ENCODE data around the gene NAXD. TPM values are rescaled to one million over a fixed set of nuclear protein-coding genes. Genes with fewer than 3 reads are reported as not detected.

Gene NAXD
- total RNA-seq, 1 experiment from 2014 or later, result 27.7 TPM

- POLR2A ChIA-PET, result interaction anchor here (1.5 kb wide), 1 partner anchor 31 kb away, joined by 4 read pairs; no protein-coding TSS in a partner anchor
- H3K4me1 Mint-ChIP-seq (ENCODE audit: insufficient read depth, unreplicated experiment), result no peaks in the 10 kb centered on the region
- no peaks in the 10 kb centered on the region for H3K27me3 Mint-ChIP-seq (ENCODE audit: insufficient read depth, unreplicated experiment)
- TF ChIP-seq CTCF (IDR thresholded peaks at IDR 0.05; ENCODE audit: unreplicated experiment), result no peak
- H3K4me3 Mint-ChIP-seq (ENCODE audit: unreplicated experiment), result no peak overlapping the region
- CTCF ChIA-PET, result interaction anchor here (1.1 to 4.5 kb wide), 4 partner anchors 12 to 137 kb away, joined by 3 to 13 read pairs (median 10); no protein-coding TSS in a partner anchor
- H3K36me3 Mint-ChIP-seq (ENCODE audit: insufficient read depth, unreplicated experiment), result peaks cover 75% of the 10 kb centered on the region
- H3K9me3 Mint-ChIP-seq (ENCODE audit: unreplicated experiment), result no peaks in the 10 kb centered on the region
- no TSS peak for BruUV-seq (replicated peaks)
- peak; percentile 38 for DNase-seq (ENCODE audit: unreplicated experiment)
- intact Hi-C loops (cut with micrococcal nuclease), result no loop called here
- no peak overlapping the region for H3K27ac Mint-ChIP-seq (ENCODE audit: low read depth, unreplicated experiment)
Measured at GRCh38 chr13:110680852-110681251, 65.5 kb downstream of the NAXD start.

- CTCF ChIA-PET, result interaction anchor here (0.5 to 4.5 kb wide), 10 partner anchors 9 to 139 kb away, joined by 3 to 13 read pairs (median 6); no protein-coding TSS in a partner anchor
- H3K4me1 Mint-ChIP-seq (ENCODE audit: insufficient read depth, unreplicated experiment), result no peaks in the 10 kb centered on the region
- no peak for TF ChIP-seq CTCF (IDR thresholded peaks at IDR 0.05; ENCODE audit: unreplicated experiment)
- no TSS peak for BruUV-seq (replicated peaks)
- H3K9me3 Mint-ChIP-seq (ENCODE audit: unreplicated experiment), result no peaks in the 10 kb centered on the region
- POLR2A ChIA-PET, result no interaction called here
- DNase-seq (ENCODE audit: unreplicated experiment), result no peak
- intact Hi-C loops (cut with micrococcal nuclease), result no loop called here
- H3K4me3 Mint-ChIP-seq (ENCODE audit: unreplicated experiment), result no peak overlapping the region
- no peak overlapping the region for H3K27ac Mint-ChIP-seq (ENCODE audit: low read depth, unreplicated experiment)
- H3K27me3 Mint-ChIP-seq (ENCODE audit: insufficient read depth, unreplicated experiment), result no peaks in the 10 kb centered on the region
- peaks cover 79% of the 10 kb centered on the region for H3K36me3 Mint-ChIP-seq (ENCODE audit: insufficient read depth, unreplicated experiment)
Measured at GRCh38 chr13:110681868-110682550, 66.7 kb downstream of the NAXD start.

GRCh38 chr13:110682746-110683145 is 67.4 kb downstream of the NAXD start:
- Mint-ChIP-seq H3K4me3 (ENCODE audit: unreplicated experiment) (no peak overlapping the region), H3K4me1 (ENCODE audit: insufficient read depth, unreplicated experiment) (no peaks in the 10 kb centered on the region), H3K27ac (ENCODE audit: low read depth, unreplicated experiment) (no peak overlapping the region), H3K9me3 (ENCODE audit: unreplicated experiment) (no peaks in the 10 kb centered on the region), H3K27me3 (ENCODE audit: insufficient read depth, unreplicated experiment) (no peaks in the 10 kb centered on the region), H3K36me3 (ENCODE audit: insufficient read depth, unreplicated experiment) (peaks cover 83% of the 10 kb centered on the region)
- intact Hi-C loops (cut with micrococcal nuclease), result loop anchor here (1.0 kb wide), 1 partner anchor 137 kb away; no protein-coding TSS in a partner anchor
- ChIA-PET CTCF (interaction anchor here (0.7 to 4.5 kb wide), 9 partner anchors 9 to 138 kb away, joined by 3 to 13 read pairs (median 5); no protein-coding TSS in a partner anchor), POLR2A (interaction anchor here (1.0 to 1.5 kb wide), 4 partner anchors 21 to 137 kb away, joined by 3 to 4 read pairs (median 3); no protein-coding TSS in a partner anchor)
- no TSS peak for BruUV-seq (replicated peaks)
- no peak for TF ChIP-seq CTCF (IDR thresholded peaks at IDR 0.05; ENCODE audit: unreplicated experiment)
- no peak for DNase-seq (ENCODE audit: unreplicated experiment)

GRCh38 chr13:110683203-110683883 is 68.0 kb downstream of the NAXD start:
- BruUV-seq (replicated peaks), result no TSS peak
- intact Hi-C loops (cut with micrococcal nuclease), result loop anchor here (1.0 kb wide), 1 partner anchor 136 kb away; no protein-coding TSS in a partner anchor
- Mint-ChIP-seq H3K27me3 (ENCODE audit: insufficient read depth, unreplicated experiment) (no peaks in the 10 kb centered on the region), H3K27ac (ENCODE audit: low read depth, unreplicated experiment) (no peak overlapping the region), H3K4me3 (ENCODE audit: unreplicated experiment) (no peak overlapping the region), H3K4me1 (ENCODE audit: insufficient read depth, unreplicated experiment) (no peaks in the 10 kb centered on the region), H3K36me3 (ENCODE audit: insufficient read depth, unreplicated experiment) (peaks cover 83% of the 10 kb centered on the region), H3K9me3 (ENCODE audit: unreplicated experiment) (no peaks in the 10 kb centered on the region)
- DNase-seq (ENCODE audit: unreplicated experiment), result peak; percentile 51
- CTCF ChIA-PET, result interaction anchor here (0.7 to 4.5 kb wide), 16 partner anchors 9 to 138 kb away, joined by 3 to 13 read pairs (median 4); no protein-coding TSS in a partner anchor
- TF ChIP-seq CTCF (IDR thresholded peaks at IDR 0.05; ENCODE audit: unreplicated experiment), result peak; percentile 39
- POLR2A ChIA-PET, result interaction anchor here (0.6 to 1.5 kb wide), 6 partner anchors 10 to 137 kb away, joined by 3 to 4 read pairs (median 3); no protein-coding TSS in a partner anchor

Data from MCF 10A (cell line).